GM18526 (cell line): ENCODE measurements around the gene MAST2.

Source experiments
- POLR2A ChIP-seq: IDR thresholded peaks from 3 replicates; pipeline ENCODE4 v1.6.1; 2011; ENCODE audit not compliant: insufficient read length; ENCODE audit errors: extremely low read depth

Gene MAST2

DNA sequence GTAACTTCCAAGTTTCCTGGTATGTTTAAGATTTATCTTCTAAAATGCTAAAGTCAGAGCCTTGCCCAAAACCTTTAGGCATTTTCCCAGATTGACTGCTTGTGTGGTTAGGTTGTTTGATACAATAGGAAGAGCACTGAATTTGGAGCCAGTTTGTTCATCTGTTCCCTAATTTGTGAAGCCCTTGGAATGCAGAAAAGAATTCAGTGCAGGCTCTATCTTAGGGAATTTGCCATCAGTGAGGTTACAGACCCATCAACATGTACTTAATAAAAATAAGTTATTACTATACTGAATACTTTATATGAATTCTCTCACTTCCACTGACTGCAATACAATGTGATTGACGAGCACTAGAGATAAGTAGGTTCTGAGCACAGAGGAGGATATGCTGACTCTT, 208.8 kb downstream of the MAST2 start:
- TF ChIP-seq POLR2A: no peak

DNA sequence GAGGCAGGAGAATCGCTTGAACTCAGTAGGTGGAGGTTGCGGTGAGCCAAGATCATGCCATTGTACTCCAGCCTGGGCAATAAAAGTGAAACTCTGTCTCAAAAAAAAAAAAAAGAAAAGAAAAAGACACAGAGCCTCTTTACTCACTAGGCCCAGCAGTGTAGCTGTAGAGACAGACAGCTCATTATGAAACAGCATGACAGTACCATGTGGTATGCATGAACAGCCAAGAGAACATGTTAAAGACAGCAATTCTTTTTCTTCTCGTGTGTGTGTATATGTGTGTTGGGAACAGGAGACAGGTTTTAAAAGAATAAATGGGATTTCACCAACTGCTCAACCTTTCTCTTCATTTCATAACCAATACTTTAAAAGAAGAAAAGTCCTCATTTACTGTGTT, 210.2 kb downstream of the MAST2 start:
- TF ChIP-seq POLR2A: no peak

DNA sequence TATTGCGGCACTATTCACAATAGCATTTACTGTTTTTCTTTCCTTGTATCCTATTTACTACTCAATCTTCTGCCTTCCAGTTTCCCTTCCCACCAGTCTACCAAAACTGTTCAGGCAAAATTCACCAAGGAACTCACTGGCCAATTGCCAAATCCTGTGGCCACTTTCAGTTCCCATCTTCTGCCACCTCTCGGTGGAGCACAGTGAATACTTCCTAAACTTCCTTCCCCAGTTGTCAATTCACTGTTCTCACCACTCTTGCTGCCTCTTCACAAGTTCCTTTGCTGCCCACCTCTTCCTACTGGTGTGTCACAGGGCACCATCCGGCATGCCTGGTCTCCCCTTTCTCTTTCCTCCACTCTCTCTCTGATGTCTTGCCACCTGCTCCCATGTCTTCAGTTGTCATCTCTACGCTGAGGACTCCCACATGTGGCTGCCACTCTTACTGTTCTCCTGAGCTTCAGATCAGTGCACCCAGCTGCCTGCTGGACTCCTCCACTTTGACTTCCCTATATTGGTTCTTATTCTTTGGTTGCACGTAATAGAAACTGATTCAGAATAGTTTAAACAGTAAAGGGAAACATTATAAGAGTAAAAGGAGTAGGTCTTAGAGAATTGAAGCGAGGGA, 214.6 kb downstream of the MAST2 start:
- no peak for TF ChIP-seq POLR2A

DNA sequence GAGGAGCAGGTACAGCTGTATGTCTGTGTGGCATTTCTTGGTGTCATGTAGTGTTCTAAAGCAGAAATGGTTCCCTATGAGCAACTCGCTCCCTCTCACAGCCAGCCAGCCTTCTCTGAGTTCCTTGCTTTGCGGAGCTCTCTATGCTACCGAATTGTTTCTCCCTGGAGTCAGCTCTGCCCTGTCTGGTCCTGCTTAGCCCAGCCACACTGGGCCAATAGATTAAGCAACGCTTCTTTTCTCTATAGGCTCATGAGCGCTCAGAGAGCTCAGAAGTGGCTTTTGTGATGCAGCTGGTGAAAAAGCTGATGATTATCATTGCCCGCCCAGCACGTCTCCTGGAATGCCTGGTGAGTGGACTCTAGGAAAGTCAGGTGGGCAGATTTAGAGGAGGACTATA, 215.9 kb downstream of the MAST2 start:
- TF ChIP-seq POLR2A: no peak

DNA sequence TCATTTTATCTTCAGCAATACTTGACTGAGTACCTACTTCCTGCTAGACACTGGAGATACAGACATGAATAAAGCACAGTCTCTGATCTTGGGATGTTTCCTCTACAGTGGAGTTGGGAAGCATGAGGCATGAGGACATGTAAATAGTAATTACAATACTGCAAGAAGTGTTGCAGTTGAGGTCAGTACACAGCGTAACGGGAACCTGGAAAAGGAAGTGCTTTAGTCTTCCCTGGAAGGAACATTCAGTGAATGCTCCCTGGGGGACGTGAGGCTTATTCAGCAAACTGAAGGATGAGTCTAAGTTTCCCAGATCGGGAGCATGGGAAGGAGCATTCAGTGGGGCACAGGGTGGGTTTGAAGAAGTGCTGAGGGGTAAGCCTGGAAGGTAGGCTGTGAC, 216.6 kb downstream of the MAST2 start:
- TF ChIP-seq POLR2A: no peak

DNA sequence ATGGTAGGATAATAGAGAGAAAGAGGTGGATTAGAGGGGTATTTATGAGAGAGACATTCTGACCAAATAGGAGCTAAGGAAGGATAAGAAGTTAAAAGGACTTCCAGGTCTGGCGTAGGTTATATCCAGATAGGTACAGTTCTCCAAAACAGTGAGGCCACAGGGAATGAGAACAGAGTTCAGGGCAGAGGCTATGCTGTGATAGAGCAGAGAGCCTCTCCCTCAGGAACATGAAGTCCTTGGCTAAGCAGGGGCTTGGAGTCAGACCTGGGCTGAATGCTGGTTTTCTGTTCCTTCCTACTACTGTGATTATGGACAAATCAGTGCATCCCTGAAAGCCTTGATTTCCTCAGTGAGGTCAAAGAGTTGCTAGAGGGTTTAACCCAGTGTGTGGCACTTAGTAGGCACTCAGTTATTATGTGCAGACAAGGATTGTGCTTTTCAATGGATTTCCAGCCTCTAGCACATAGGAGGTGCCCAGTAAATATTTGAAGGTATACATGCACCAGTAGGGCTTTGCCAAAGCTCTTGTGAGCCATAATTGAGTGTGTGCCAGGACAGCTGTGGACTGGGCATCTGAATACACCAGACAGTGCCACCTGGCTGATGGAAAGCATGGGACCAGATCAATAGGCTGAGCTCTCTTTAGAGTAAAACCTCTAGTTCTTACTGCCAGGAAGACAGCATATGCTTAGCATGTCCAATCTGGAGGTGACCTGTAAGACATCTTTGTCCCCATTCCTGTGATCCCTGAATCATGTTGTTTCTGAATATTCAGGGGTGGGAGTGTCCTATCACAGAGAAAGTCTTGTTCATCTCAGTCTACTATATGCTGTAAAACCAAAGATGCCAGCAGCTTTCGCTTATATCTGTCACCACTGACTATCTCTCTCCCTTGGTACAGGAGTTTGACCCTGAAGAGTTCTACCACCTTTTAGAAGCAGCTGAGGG, 217.9 kb downstream of the MAST2 start:
- TF ChIP-seq POLR2A: no peak

DNA sequence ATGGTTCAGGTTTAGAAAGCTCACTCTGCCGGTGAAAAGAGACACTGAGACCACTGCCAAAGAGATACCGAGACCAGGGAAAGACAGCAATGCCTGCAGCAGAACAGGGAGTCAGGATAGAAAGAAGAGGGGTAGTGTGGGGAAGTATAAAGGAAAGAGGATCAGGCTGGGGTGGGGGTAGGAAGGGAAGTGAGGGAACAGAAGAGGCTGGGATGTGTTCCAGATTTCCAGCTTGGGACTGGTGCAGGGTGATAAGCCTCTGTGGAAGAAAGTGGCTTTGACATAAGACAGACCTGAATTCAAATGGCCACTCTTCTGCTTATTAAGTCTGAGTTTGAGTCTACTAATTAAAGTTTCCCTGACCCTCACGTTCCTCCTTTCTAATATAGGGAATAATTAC, 223.1 kb downstream of the MAST2 start:
- no peak for TF ChIP-seq POLR2A

DNA sequence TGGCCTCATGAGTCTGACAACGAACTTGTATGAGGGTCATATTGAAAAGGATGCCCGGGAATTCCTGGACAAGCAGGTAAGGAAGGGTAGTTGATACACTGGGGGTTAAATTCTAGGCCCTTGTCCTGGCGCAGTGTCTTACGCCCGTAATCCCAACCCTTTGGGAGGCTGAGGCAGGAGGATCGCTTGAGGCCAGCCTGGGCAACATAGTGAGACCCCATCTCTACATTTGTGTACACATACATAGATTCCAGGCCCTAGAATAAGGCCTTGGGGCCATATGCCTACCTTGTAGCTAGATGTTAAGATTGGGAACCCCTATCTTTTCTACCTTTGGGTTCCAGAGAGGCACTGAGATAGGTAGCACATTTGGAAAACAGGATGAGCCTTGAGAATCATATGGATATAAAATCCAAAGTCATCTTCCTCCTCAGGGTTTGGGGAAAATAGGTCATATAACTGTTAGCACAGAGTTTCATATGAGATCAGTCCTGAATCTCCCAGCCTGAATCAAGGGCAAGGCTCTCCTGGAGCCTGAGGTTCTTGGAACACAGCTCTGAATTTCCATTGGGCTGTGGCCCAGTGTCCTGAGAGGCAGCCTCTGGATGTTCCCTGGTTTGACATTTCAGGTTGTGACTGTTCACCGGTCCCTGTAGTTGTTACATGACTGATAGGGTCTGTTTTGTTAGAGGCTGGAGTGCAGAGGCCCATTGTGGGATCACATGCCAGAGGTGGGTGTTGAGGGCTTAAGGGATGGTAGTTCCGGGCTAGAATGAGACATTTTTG, 224.6 kb downstream of the MAST2 start:
- TF ChIP-seq POLR2A: no peak

DNA sequence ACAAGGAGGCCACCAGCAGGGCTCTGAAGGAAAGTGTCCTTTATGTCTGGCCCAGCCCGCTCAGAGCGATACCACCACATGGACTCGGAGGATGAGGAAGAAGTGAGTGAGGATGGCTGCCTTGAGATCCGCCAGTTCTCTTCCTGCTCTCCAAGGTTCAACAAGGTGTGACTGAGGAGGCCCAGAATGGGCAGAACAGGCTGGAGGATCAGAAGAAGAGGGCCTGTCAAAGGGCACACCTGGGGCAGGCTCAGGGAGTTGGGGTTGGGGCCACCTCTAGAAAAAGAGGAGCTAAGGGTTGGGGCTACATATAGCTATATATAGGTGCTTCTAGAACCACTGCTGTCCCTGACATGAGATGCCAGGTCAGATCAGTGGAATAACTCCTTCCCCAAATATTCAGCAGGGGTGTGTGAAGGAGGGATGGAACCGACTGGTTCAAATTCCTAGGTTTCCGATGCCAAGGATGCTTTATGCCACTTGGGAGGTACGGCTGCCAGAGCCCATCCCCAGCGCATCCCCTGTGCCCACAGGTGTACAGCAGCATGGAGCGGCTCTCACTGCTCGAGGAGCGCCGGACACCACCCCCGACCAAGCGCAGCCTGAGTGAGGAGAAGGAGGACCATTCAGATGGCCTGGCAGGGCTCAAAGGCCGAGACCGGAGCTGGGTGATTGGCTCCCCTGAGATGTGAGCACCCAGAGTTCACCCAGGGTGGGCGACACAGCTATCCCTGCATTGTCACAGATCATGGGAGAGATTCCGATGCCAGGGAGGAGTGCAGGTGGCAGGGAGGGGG, 226.9 kb downstream of the MAST2 start:
- no peak for TF ChIP-seq POLR2A

DNA sequence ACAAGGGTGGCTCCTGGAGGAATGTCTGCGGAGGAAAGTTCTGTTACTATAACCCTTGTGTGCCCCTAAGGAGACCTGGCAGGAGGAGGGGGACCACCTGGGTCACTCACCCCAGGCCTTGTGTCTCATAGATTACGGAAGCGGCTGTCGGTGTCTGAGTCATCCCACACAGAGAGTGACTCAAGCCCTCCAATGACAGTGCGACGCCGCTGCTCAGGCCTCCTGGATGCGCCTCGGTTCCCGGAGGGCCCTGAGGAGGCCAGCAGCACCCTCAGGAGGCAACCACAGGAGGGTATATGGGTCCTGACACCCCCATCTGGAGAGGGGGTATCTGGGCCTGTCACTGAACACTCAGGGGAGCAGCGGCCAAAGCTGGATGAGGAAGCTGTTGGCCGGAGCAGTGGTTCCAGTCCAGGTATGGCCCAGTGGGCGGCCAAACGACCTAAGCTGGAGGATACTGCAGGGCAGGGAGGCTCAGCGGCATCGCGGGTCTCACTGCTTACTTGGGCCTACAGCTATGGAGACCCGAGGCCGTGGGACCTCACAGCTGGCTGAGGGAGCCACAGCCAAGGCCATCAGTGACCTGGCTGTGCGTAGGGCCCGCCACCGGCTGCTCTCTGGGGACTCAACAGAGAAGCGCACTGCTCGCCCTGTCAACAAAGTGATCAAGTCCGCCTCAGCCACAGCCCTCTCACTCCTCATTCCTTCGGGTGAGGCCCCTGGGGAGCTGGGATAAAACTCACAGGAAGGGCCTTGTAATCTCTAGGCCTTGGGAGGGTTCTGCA, 227.7 kb downstream of the MAST2 start:
- TF ChIP-seq POLR2A: no peak

DNA sequence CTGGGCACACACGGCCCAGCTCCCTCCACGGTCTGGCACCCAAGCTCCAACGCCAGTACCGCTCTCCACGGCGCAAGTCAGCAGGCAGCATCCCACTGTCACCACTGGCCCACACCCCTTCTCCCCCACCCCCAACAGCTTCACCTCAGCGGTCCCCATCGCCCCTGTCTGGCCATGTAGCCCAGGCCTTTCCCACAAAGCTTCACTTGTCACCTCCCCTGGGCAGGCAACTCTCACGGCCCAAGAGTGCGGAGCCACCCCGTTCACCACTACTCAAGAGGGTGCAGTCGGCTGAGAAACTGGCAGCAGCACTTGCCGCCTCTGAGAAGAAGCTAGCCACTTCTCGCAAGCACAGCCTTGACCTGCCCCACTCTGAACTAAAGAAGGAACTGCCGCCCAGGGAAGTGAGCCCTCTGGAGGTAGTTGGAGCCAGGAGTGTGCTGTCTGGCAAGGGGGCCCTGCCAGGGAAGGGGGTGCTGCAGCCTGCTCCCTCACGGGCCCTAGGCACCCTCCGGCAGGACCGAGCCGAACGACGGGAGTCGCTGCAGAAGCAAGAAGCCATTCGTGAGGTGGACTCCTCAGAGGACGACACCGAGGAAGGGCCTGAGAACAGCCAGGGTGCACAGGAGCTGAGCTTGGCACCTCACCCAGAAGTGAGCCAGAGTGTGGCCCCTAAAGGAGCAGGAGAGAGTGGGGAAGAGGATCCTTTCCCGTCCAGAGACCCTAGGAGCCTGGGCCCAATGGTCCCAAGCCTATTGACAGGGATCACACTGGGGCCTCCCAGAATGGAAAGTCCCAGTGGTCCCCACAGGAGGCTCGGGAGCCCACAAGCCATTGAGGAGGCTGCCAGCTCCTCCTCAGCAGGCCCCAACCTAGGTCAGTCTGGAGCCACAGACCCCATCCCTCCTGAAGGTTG, 231.4 kb downstream of the MAST2 start:
- TF ChIP-seq POLR2A: no peak

DNA sequence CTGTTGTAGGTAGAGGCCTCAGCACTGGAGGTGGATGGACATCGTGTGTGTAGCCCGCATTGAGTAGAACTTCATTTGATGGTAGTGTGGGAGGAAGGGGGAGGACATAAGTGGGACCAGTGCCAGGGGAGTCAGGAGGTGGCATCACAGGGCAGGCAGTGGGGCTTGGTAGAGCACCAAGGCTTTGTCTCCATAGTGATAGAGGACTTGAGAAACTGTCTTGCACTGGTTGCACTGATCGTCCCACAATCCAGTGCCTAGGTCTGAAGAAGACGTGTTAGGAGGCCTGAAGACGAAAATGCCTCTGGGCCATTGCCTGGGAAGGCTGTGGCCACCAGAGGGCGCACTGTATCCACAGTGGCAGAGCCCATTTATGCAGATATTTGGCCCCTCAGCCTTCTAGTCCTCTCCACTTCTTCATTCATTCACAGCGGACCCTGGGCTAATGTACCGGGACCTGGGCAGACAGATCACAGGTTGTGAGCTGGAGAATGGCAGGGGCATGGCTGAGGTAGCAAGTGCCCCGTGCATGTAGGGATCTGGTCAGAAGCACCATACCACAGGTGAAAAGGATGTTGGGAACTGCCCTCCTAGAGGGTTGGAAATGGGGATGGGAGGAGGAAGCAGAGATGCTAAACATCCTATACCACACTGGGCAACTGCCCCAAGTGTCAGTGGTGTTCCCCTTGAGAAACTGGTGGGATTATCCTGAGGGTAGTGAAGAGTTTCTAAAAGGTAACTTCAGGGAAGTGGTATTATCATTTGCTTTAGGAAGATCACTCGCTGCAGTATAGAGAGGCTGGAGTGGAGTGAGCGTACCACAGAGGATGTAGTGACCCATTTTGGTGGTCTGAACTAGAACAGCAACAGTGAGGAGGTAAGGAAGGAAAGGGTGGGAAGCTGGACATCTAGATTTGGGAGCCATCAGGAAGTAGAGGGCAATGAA, 233.8 kb downstream of the MAST2 start:
- TF ChIP-seq POLR2A: no peak
